Measurements from ENCODE around the gene KCNF1. TPM values are rescaled to one million over a fixed set of nuclear protein-coding genes. Genes with fewer than 3 reads are reported as not detected.
A peak's percentile ranks its signal among the peaks of the same experiment; 100 is the strongest.

KCNF1 gene
- total and polyA plus RNA-seq, 3 experiments from 2014 or later: not detected

- no peak overlapping the region for H3K27ac ChIP-seq (ENCODE audit: low read depth, low read length)
- no peak overlapping the region for H3K4me3 ChIP-seq (ENCODE audit: low read length)
- H3K27me3 Mint-ChIP-seq: peaks cover 30 to 56% of the 10 kb centered on the region in 2 donors
- no peaks in the 10 kb centered on the region for H3K27me3 ChIP-seq (ENCODE audit: insufficient read depth, low read length, poor library complexity, severe bottlenecking)
- no peak for DNase-seq
- peaks cover 4 to 11% (median 6%) of the 10 kb centered on the region in 5 donors for H3K9me3 Mint-ChIP-seq
- H3K36me3 Mint-ChIP-seq: peaks cover 0 to 1% (median 0%) of the 10 kb centered on the region in 3 donors
- no peaks in the 10 kb centered on the region for H3K36me3 ChIP-seq (ENCODE audit: insufficient read depth, low read length)
- H3K4me1 Mint-ChIP-seq: peaks cover 11 to 14% (median 14%) of the 10 kb centered on the region in 3 donors
- no peak overlapping the region for H3K4me3 Mint-ChIP-seq
- peaks cover 6% of the 10 kb centered on the region for H3K9me3 ChIP-seq (ENCODE audit: low read length)
- peaks cover 11% of the 10 kb centered on the region for H3K4me1 ChIP-seq (ENCODE audit: insufficient read depth, low read length)
- H3K27ac Mint-ChIP-seq: no peak overlapping the region
- POLR2A ChIA-PET: no interaction called here
- CTCF ChIA-PET: no interaction called here
Measured at GRCh38 chr2:10948606-10949230, 37.0 kb downstream of the KCNF1 start.

- ChIA-PET POLR2A (no interaction called here), CTCF (no interaction called here)
- no peak overlapping the region for H3K27ac ChIP-seq (ENCODE audit: low read depth, low read length)
- Mint-ChIP-seq H3K27ac (no peak overlapping the region), H3K27me3 (peaks cover 23 to 46% of the 10 kb centered on the region in 2 donors), H3K4me1 (peaks cover 11 to 14% (median 14%) of the 10 kb centered on the region in 3 donors), H3K4me3 (no peak overlapping the region), H3K9me3 (peaks cover 4 to 11% (median 6%) of the 10 kb centered on the region in 5 donors), H3K36me3 (peaks cover 0 to 1% (median 0%) of the 10 kb centered on the region in 3 donors)
- H3K4me3 ChIP-seq (ENCODE audit: low read length): no peak overlapping the region
- DNase-seq: no peak
- H3K27me3 ChIP-seq (ENCODE audit: insufficient read depth, low read length, poor library complexity, severe bottlenecking): no peaks in the 10 kb centered on the region
- H3K4me1 ChIP-seq (ENCODE audit: insufficient read depth, low read length): peaks cover 11% of the 10 kb centered on the region
- peaks cover 7% of the 10 kb centered on the region for H3K9me3 ChIP-seq (ENCODE audit: low read length)
- H3K36me3 ChIP-seq (ENCODE audit: insufficient read depth, low read length): no peaks in the 10 kb centered on the region
Measured at GRCh38 chr2:10949835-10950234, 38.1 kb downstream of the KCNF1 start.

- Histone ChIP-seq H3K4me1 (ENCODE audit: insufficient read depth, low read length) (peaks cover 11% of the 10 kb centered on the region), H3K36me3 (ENCODE audit: insufficient read depth, low read length) (no peaks in the 10 kb centered on the region), H3K27ac (ENCODE audit: low read depth, low read length) (no peak overlapping the region), H3K27me3 (ENCODE audit: insufficient read depth, low read length, poor library complexity, severe bottlenecking) (no peaks in the 10 kb centered on the region), H3K4me3 (ENCODE audit: low read length) (no peak overlapping the region), H3K9me3 (ENCODE audit: low read length) (peaks cover 7% of the 10 kb centered on the region)
- H3K4me1 Mint-ChIP-seq: peaks cover 11 to 14% (median 14%) of the 10 kb centered on the region in 3 donors
- no peak overlapping the region for H3K27ac Mint-ChIP-seq
- POLR2A ChIA-PET: no interaction called here
- H3K9me3 Mint-ChIP-seq: peaks cover 4 to 11% (median 8%) of the 10 kb centered on the region in 5 donors
- CTCF ChIA-PET: no interaction called here
- H3K4me3 Mint-ChIP-seq: no peak overlapping the region
- H3K27me3 Mint-ChIP-seq: peaks cover 14 to 27% of the 10 kb centered on the region in 2 donors
- no peak for DNase-seq
- peaks cover 0 to 1% (median 0%) of the 10 kb centered on the region in 3 donors for H3K36me3 Mint-ChIP-seq
Measured at GRCh38 chr2:10951558-10952414, 40.1 kb downstream of the KCNF1 start.

- no peaks in the 10 kb centered on the region for H3K27me3 ChIP-seq (ENCODE audit: insufficient read depth, low read length, poor library complexity, severe bottlenecking)
- H3K9me3 Mint-ChIP-seq: peaks cover 4 to 11% (median 8%) of the 10 kb centered on the region in 5 donors
- no peak overlapping the region for H3K27ac ChIP-seq (ENCODE audit: low read depth, low read length)
- H3K4me1 Mint-ChIP-seq: peaks cover 11 to 14% (median 14%) of the 10 kb centered on the region in 3 donors
- peaks cover 0 to 1% (median 0%) of the 10 kb centered on the region in 3 donors for H3K36me3 Mint-ChIP-seq
- no peaks in the 10 kb centered on the region for H3K36me3 ChIP-seq (ENCODE audit: insufficient read depth, low read length)
- ChIA-PET POLR2A (no interaction called here), CTCF (no interaction called here)
- H3K9me3 ChIP-seq (ENCODE audit: low read length): peaks cover 7% of the 10 kb centered on the region
- peaks cover 12 to 14% of the 10 kb centered on the region in 2 donors for H3K27me3 Mint-ChIP-seq
- H3K4me3 Mint-ChIP-seq: no peak overlapping the region
- no peak overlapping the region for H3K4me3 ChIP-seq (ENCODE audit: low read length)
- H3K27ac Mint-ChIP-seq: no peak overlapping the region
- DNase-seq: no peak
- H3K4me1 ChIP-seq (ENCODE audit: insufficient read depth, low read length): peaks cover 11% of the 10 kb centered on the region
Measured at GRCh38 chr2:10954416-10954815, 42.7 kb downstream of the KCNF1 start.

- Mint-ChIP-seq H3K27ac (peak overlapping the region in 1 of 8 donors; percentile 53), H3K9me3 (peaks cover 4 to 11% (median 8%) of the 10 kb centered on the region in 5 donors), H3K36me3 (peaks cover 0 to 1% (median 0%) of the 10 kb centered on the region in 3 donors), H3K4me1 (peaks cover 11 to 14% (median 14%) of the 10 kb centered on the region in 3 donors), H3K4me3 (no peak overlapping the region), H3K27me3 (peaks cover 11% of the 10 kb centered on the region in 2 donors)
- Histone ChIP-seq H3K4me3 (ENCODE audit: low read length) (no peak overlapping the region), H3K36me3 (ENCODE audit: insufficient read depth, low read length) (no peaks in the 10 kb centered on the region), H3K27ac (ENCODE audit: low read depth, low read length) (no peak overlapping the region), H3K9me3 (ENCODE audit: low read length) (peaks cover 7% of the 10 kb centered on the region), H3K27me3 (ENCODE audit: insufficient read depth, low read length, poor library complexity, severe bottlenecking) (no peaks in the 10 kb centered on the region), H3K4me1 (ENCODE audit: insufficient read depth, low read length) (peaks cover 11% of the 10 kb centered on the region)
- ChIA-PET CTCF (no interaction called here), POLR2A (no interaction called here)
- DNase-seq: no peak
Measured at GRCh38 chr2:10954856-10955818, 43.4 kb downstream of the KCNF1 start.

- CTCF ChIA-PET: no interaction called here
- Histone ChIP-seq H3K9me3 (ENCODE audit: low read length) (peaks cover 7% of the 10 kb centered on the region), H3K27ac (ENCODE audit: low read depth, low read length) (no peak overlapping the region), H3K27me3 (ENCODE audit: insufficient read depth, low read length, poor library complexity, severe bottlenecking) (no peaks in the 10 kb centered on the region), H3K4me3 (ENCODE audit: low read length) (no peak overlapping the region), H3K36me3 (ENCODE audit: insufficient read depth, low read length) (no peaks in the 10 kb centered on the region), H3K4me1 (ENCODE audit: insufficient read depth, low read length) (peaks cover 11% of the 10 kb centered on the region)
- POLR2A ChIA-PET: no interaction called here
- Mint-ChIP-seq H3K4me3 (no peak overlapping the region), H3K36me3 (peaks cover 0 to 1% (median 0%) of the 10 kb centered on the region in 3 donors), H3K27ac (peak overlapping the region in 1 of 8 donors; percentile 53), H3K4me1 (peaks cover 11 to 14% (median 14%) of the 10 kb centered on the region in 3 donors), H3K9me3 (peaks cover 4 to 11% (median 8%) of the 10 kb centered on the region in 5 donors), H3K27me3 (peaks cover 11% of the 10 kb centered on the region in 2 donors)
- DNase-seq: no peak
Measured at GRCh38 chr2:10956006-10956790, 44.5 kb downstream of the KCNF1 start.

- CTCF ChIA-PET: no interaction called here
- H3K36me3 Mint-ChIP-seq: peaks cover 0 to 1% (median 0%) of the 10 kb centered on the region in 3 donors
Measured at GRCh38 chr2:10957391-10957790, 45.7 kb downstream of the KCNF1 start.

More at GRCh38 chr2:10957391-10957790, 45.7 kb downstream of the KCNF1 start:
- H3K9me3 ChIP-seq (ENCODE audit: low read length): peaks cover 7% of the 10 kb centered on the region
- no peak overlapping the region for H3K4me3 Mint-ChIP-seq
- peaks cover 10 to 13% (median 11%) of the 10 kb centered on the region in 3 donors for H3K4me1 Mint-ChIP-seq
- no peak overlapping the region for H3K4me3 ChIP-seq (ENCODE audit: low read length)
- POLR2A ChIA-PET: no interaction called here
- peaks cover 8% of the 10 kb centered on the region for H3K4me1 ChIP-seq (ENCODE audit: insufficient read depth, low read length)
- peaks cover 4 to 11% (median 8%) of the 10 kb centered on the region in 5 donors for H3K9me3 Mint-ChIP-seq
- no peaks in the 10 kb centered on the region for H3K27me3 ChIP-seq (ENCODE audit: insufficient read depth, low read length, poor library complexity, severe bottlenecking)
- no peak overlapping the region for H3K27ac ChIP-seq (ENCODE audit: low read depth, low read length)
- no peak overlapping the region for H3K27ac Mint-ChIP-seq
- peaks cover 11 to 15% of the 10 kb centered on the region in 2 donors for H3K27me3 Mint-ChIP-seq
- no peaks in the 10 kb centered on the region for H3K36me3 ChIP-seq (ENCODE audit: insufficient read depth, low read length)
- no peak for DNase-seq
